ENCODE results near the gene RAB31.

GRCh38 chr18:9774150-9774549 lies 66.0 kb downstream of the RAB31 start:
- TF ChIP-seq POLR2A (IDR thresholded peaks at IDR 0.05; ENCODE audit: low read depth, low read length), result no peak
- TF ChIP-seq POLR2AphosphoS5 (IDR thresholded peaks at IDR 0.05; ENCODE audit: low read depth, low read length), result no peak
- no peak for TF ChIP-seq TAF1 (IDR thresholded peaks at IDR 0.05; ENCODE audit: low read depth, low read length)
- TF ChIP-seq SPI1 (IDR thresholded peaks at IDR 0.05; ENCODE audit: low read depth, low read length), result no peak
- TF ChIP-seq POU2F2 (IDR thresholded peaks at IDR 0.05; ENCODE audit: low read depth, low read length), result no peak
- TF ChIP-seq PAX5 (IDR thresholded peaks at IDR 0.05; ENCODE audit: insufficient read depth, low read length, severe bottlenecking), result no peak

Measured in GM12891 (cell line).